H9 (cell line): Measurements from ENCODE around the gene FOXP2. TPM values are rescaled to one million over a fixed set of nuclear protein-coding genes. Genes with fewer than 3 reads are reported as not detected.
A peak's percentile ranks its signal among the peaks of the same experiment; 100 is the strongest.

ENCODE experiments used
- DNase-seq: peaks from one replicate; pipeline ENCODE4 v3.0.0-alpha.2; 2017
- H2AFZ ChIP-seq: one replicate; pipeline ENCODE4 v1.6.1; 2013; ENCODE audit warnings: mild to moderate bottlenecking, low read length, control low read depth, moderate library complexity
- H2AK5ac ChIP-seq: 2 replicates; pipeline ENCODE4 v1.6.1; 2013; ENCODE audit warnings: low read length, control low read depth, mixed read lengths; ENCODE audit not compliant: insufficient read length
- H2BK120ac ChIP-seq: one replicate; pipeline ENCODE4 v1.6.1; 2013; ENCODE audit warnings: low read depth, mild to moderate bottlenecking, low read length, control low read depth, inconsistent platforms; ENCODE audit not compliant: poor library complexity, severe bottlenecking
- H2BK12ac ChIP-seq: 2 replicates; pipeline ENCODE4 v1.6.1; 2013; ENCODE audit warnings: low read length, control low read depth, mixed read lengths, low read depth; ENCODE audit not compliant: insufficient read length
- H2BK15ac ChIP-seq: 2 replicates; pipeline ENCODE4 v1.6.1; 2013; ENCODE audit warnings: low read depth, low read length, control low read depth
- H2BK20ac ChIP-seq: one replicate; pipeline ENCODE4 v1.6.1; 2013; ENCODE audit warnings: low read depth, mild to moderate bottlenecking, low read length, control low read depth, inconsistent platforms; ENCODE audit not compliant: poor library complexity, severe bottlenecking
- H2BK5ac ChIP-seq: 2 replicates; pipeline ENCODE4 v1.6.1; 2013; ENCODE audit warnings: low read length, control low read depth, mixed read lengths; ENCODE audit not compliant: insufficient read length
- H3K14ac ChIP-seq: 2 replicates; pipeline ENCODE4 v1.6.1; 2013; ENCODE audit warnings: low read length, control low read depth; ENCODE audit not compliant: insufficient read depth
- H3K18ac ChIP-seq: 2 replicates; pipeline ENCODE4 v1.6.1; 2013; ENCODE audit warnings: low read depth, mild to moderate bottlenecking, mixed read lengths, low read length, control low read depth; ENCODE audit not compliant: insufficient read length
- H3K23ac ChIP-seq: 2 replicates; pipeline ENCODE4 v1.6.1; 2013; ENCODE audit warnings: low read length, control low read depth, mixed read lengths, low read depth; ENCODE audit not compliant: insufficient read length
- H3K23me2 ChIP-seq: 2 replicates; pipeline ENCODE4 v1.6.1; 2013; ENCODE audit warnings: low read depth, mild to moderate bottlenecking, mixed read lengths, low read length, control low read depth; ENCODE audit not compliant: insufficient read length, poor library complexity, severe bottlenecking
- H3K27ac ChIP-seq: 2 replicates; pipeline ENCODE4 v1.5.1; 2013; ENCODE audit warnings: low read length, control low read depth, mixed read lengths, low read depth; ENCODE audit not compliant: insufficient read length
- H3K27me3 ChIP-seq: 2 replicates; pipeline ENCODE4 v1.6.1; 2013; ENCODE audit warnings: low read length, control low read depth, inconsistent platforms; ENCODE audit not compliant: insufficient read depth
- H3K4ac ChIP-seq: 2 replicates; pipeline ENCODE4 v1.6.1; 2013; ENCODE audit warnings: low read depth, mild to moderate bottlenecking, control low read depth, inconsistent platforms, low read length, moderate library complexity
- H3K4me1 ChIP-seq: 2 replicates; pipeline ENCODE4 v1.6.1; 2013; ENCODE audit warnings: low read length, control low read depth, inconsistent platforms; ENCODE audit not compliant: insufficient read depth
- H3K4me2 ChIP-seq: 2 replicates; pipeline ENCODE4 v1.6.1; 2013; ENCODE audit warnings: low read length, control low read depth, mixed read lengths; ENCODE audit not compliant: insufficient read length, insufficient read depth
- H3K56ac ChIP-seq: 2 replicates; pipeline ENCODE4 v1.6.1; 2013; ENCODE audit warnings: low read depth, mild to moderate bottlenecking, mixed read lengths, low read length, control low read depth; ENCODE audit not compliant: insufficient read length
- H3K79me1 ChIP-seq: 2 replicates; pipeline ENCODE4 v1.6.1; 2013; ENCODE audit warnings: low read depth, mild to moderate bottlenecking, moderate library complexity, low read length, control low read depth, inconsistent platforms; ENCODE audit not compliant: insufficient read depth, poor library complexity, severe bottlenecking
- H3K79me2 ChIP-seq: 2 replicates; pipeline ENCODE4 v1.6.1; 2013; ENCODE audit warnings: low read length, control low read depth, inconsistent platforms; ENCODE audit not compliant: insufficient read depth
- H3K9ac ChIP-seq: 2 replicates; pipeline ENCODE4 v1.6.1; 2013; ENCODE audit warnings: low read length, control low read depth, mixed read lengths; ENCODE audit not compliant: insufficient read length; ENCODE audit errors: extremely low read depth
- H3K9me3 ChIP-seq: one replicate; pipeline ENCODE4 v1.6.1; 2013; ENCODE audit warnings: low read depth, low read length, inconsistent platforms; ENCODE audit not compliant: control insufficient read depth
- H3T11ph ChIP-seq: one replicate; pipeline ENCODE4 v1.6.1; 2013; ENCODE audit warnings: mild to moderate bottlenecking, low read length, control low read depth, inconsistent platforms
- H4K20me1 ChIP-seq: one replicate; pipeline ENCODE4 v1.6.1; 2013; ENCODE audit not compliant: control insufficient read depth, insufficient read length, insufficient read depth
- H4K5ac ChIP-seq: 2 replicates; pipeline ENCODE4 v1.6.1; 2013; ENCODE audit warnings: low read depth, mild to moderate bottlenecking, mixed read lengths, low read length, control low read depth; ENCODE audit not compliant: insufficient read length
- H4K8ac ChIP-seq: replicated peaks from 2 replicates; pipeline ENCODE4 v1.6.1; 2013; ENCODE audit warnings: low read length, control low read depth, mixed read lengths, low read depth; ENCODE audit not compliant: insufficient read length
- H4K91ac ChIP-seq: 2 replicates; pipeline ENCODE4 v1.6.1; 2013; ENCODE audit warnings: low read depth, mild to moderate bottlenecking, moderate library complexity, mixed read lengths, low read length, control low read depth; ENCODE audit not compliant: insufficient read length
- H3K27ac Mint-ChIP-seq, 3 experiments: 2 replicates in 2 of 3; 3 replicates in 1 of 3; pipeline ENCODE4 v1.8.0; 2020 to 2021; ENCODE audit warnings: mixed read lengths in 3 of 3, mild to moderate bottlenecking in 1 of 3, moderate library complexity in 1 of 3
- H3K27me3 Mint-ChIP-seq: 2 replicates; pipeline ENCODE4 v1.8.0; 2021; ENCODE audit warnings: low read depth, mild to moderate bottlenecking, moderate library complexity, mixed read lengths
- H3K36me3 Mint-ChIP-seq, 3 experiments: 2 replicates in 2 of 3; 3 replicates in 1 of 3; pipeline ENCODE4 v1.8.0; 2020 to 2021; ENCODE audit warnings: low read depth in 3 of 3, mixed read lengths in 3 of 3; ENCODE audit not compliant: insufficient read depth in 1 of 3
- H3K4me1 Mint-ChIP-seq, 2 experiments: 2 replicates each; pipeline ENCODE4 v1.8.0; 2020; ENCODE audit warnings: mixed read lengths in 2 of 2
- H3K4me3 Mint-ChIP-seq, 2 experiments: 2 replicates in 1 of 2; 3 replicates in 1 of 2; pipeline ENCODE4 v1.8.0; 2020 to 2021; ENCODE audit warnings: mild to moderate bottlenecking in 2 of 2, mixed read lengths in 2 of 2, moderate library complexity in 1 of 2
- H3K9me3 Mint-ChIP-seq, 2 experiments: 2 replicates in 1 of 2; 3 replicates in 1 of 2; pipeline ENCODE4 v1.8.0; 2020; ENCODE audit warnings: mild to moderate bottlenecking in 2 of 2, mixed read lengths in 2 of 2, moderate library complexity in 1 of 2
- CTCF ChIP-seq: fragments of 200-600 bp; sonication (generic); conservative IDR thresholded peaks from 3 replicates; pipeline ENCODE4 v1.8.0; 2021; ENCODE audit warnings: antibody characterized with exemption, mild to moderate bottlenecking
- total RNA-seq: library from RNA; stranded (reverse); gene quantifications from 2 replicates; pipeline ENCODE4 v1.2.1, GENCODE V29; 2021

Gene FOXP2
- total RNA-seq, 1 experiment from 2014 or later = not detected

GRCh38 chr7:114645451-114645850 lies 230.8 kb downstream of the FOXP2 start:
- Histone ChIP-seq H3K23ac (no peak overlapping the region), H4K91ac (no peak overlapping the region), H2BK120ac (no peak overlapping the region), H4K8ac (no peak overlapping the region), H2AK5ac (no peak overlapping the region), H2BK5ac (no peak overlapping the region), H2BK12ac (no peak overlapping the region), H3K4me1 (peaks cover 2% of the 10 kb centered on the region), H3K18ac (no peak overlapping the region), H3K79me1 (no peaks in the 10 kb centered on the region), H3K23me2 (no peaks in the 10 kb centered on the region), H3K9me3 (no peaks in the 10 kb centered on the region), H3K9ac (no peak overlapping the region), H2BK20ac (no peak overlapping the region), H4K5ac (no peak overlapping the region), H3K4ac (no peak overlapping the region), H2AFZ (no peak overlapping the region), H3K56ac (no peak overlapping the region), H2BK15ac (no peak overlapping the region), H4K20me1 (no peaks in the 10 kb centered on the region), H3K4me2 (no peak overlapping the region), H3K27me3 (no peaks in the 10 kb centered on the region), H3K14ac (no peak overlapping the region), H3K79me2 (no peaks in the 10 kb centered on the region), H3T11ph (no peak overlapping the region), H3K27ac (no peak overlapping the region)
- TF ChIP-seq CTCF = no peak
- Mint-ChIP-seq H3K9me3 (no peaks in the 10 kb centered on the region), H3K4me3 (no peak overlapping the region), H3K27ac (peak overlapping the region in 1 of 3 experiments; percentile 63; a peak in 1 of 7 replicates), H3K4me1 (peaks cover 9 to 16% of the 10 kb centered on the region in 2 experiments), H3K27me3 (no peaks in the 10 kb centered on the region), H3K36me3 (no peaks in the 10 kb centered on the region)
- DNase-seq = no peak
